H1 (cell line): Measurements from ENCODE around the gene LMX1A. TPM values are rescaled to one million over a fixed set of nuclear protein-coding genes. Genes with fewer than 3 reads are reported as not detected.

ENCODE experiments used
- CTCF ChIA-PET: fragments of 300-600 bp; sonication (Branson Sonifier 250); formaldehyde crosslinking; loops from one replicate; lab custom pipeline; 2021; ENCODE audit not compliant: partially characterized antibody; lab: Charles Lee
- POLR2A ChIA-PET: fragments of 300-600 bp; sonication (Branson Sonifier 250); formaldehyde crosslinking; loops from one replicate; lab custom pipeline; 2021; ENCODE audit warnings: inconsistent platforms; ENCODE audit not compliant: partially characterized antibody; lab: Charles Lee
- DNase-seq, 2 experiments: peaks; one replicate each; pipeline versions ENCODE4 v3.0.0 to v3.0.0-alpha.2; 2010 to 2022; ENCODE audit warnings: low spot score in 2 of 2, low read depth in 1 of 2, mixed read lengths in 1 of 2
- FAIRE-seq: peaks from 2 replicates; lab custom pipeline; 2011; peaks lifted over from hg19 to GRCh38; lab: Jason Lieb, UNC
- H2AFZ ChIP-seq: 2 replicates; pipeline ENCODE4 v1.8.1; 2012; ENCODE audit warnings: low read length, inconsistent platforms
- H2AK5ac ChIP-seq: 2 replicates; pipeline ENCODE4 v1.6.1; 2013; ENCODE audit warnings: low read depth, low read length
- H2BK120ac ChIP-seq: replicated peaks from 2 replicates; pipeline ENCODE3; 2013; ENCODE audit warnings: low read depth, low read length, inconsistent platforms
- H2BK12ac ChIP-seq: 2 replicates; pipeline ENCODE4 v1.6.1; 2013; ENCODE audit warnings: low read depth, low read length
- H2BK15ac ChIP-seq: 2 replicates; pipeline ENCODE4 v1.6.1; 2013; ENCODE audit warnings: low read length
- H2BK20ac ChIP-seq: 2 replicates; pipeline ENCODE4 v1.6.1; 2013; ENCODE audit warnings: low read length
- H2BK5ac ChIP-seq: 2 replicates; pipeline ENCODE4 v1.6.1; 2013; ENCODE audit warnings: low read depth, low read length
- H3K14ac ChIP-seq: 2 replicates; pipeline ENCODE4 v1.6.1; 2013; ENCODE audit warnings: inconsistent platforms; ENCODE audit not compliant: insufficient read length
- H3K18ac ChIP-seq: 2 replicates; pipeline ENCODE4 v1.6.1; 2013; ENCODE audit warnings: low read length; ENCODE audit errors: extremely low read depth
- H3K23ac ChIP-seq: 2 replicates; pipeline ENCODE4 v1.6.1; 2013; ENCODE audit warnings: inconsistent platforms; ENCODE audit not compliant: insufficient read length
- H3K23me2 ChIP-seq: 2 replicates; pipeline ENCODE4 v1.6.1; 2013; ENCODE audit warnings: low read depth, low read length
- H3K27ac ChIP-seq: 2 replicates; pipeline ENCODE4 v1.6.1; 2011; ENCODE audit warnings: low read depth, low read length, inconsistent platforms
- H3K27me3 ChIP-seq, 4 experiments: replicated peaks in 1 of 4; 1 replicate in 1 of 4; 2 replicates in 3 of 4; pipeline versions ENCODE4 v1.6.1 to v1.8.1; 2011 to 2013; ENCODE audit warnings: low read length in 3 of 4, mild to moderate bottlenecking in 3 of 4, inconsistent platforms in 2 of 4, mixed read lengths in 2 of 4, moderate library complexity in 1 of 4; ENCODE audit not compliant: control insufficient read depth in 3 of 4, insufficient read depth in 3 of 4; ENCODE audit errors: extremely low read depth in 1 of 4
- H3K36me3 ChIP-seq, 4 experiments: 2 replicates each; pipeline versions ENCODE4 v1.6.1 to v1.8.1; 2011 to 2013; ENCODE audit warnings: mild to moderate bottlenecking in 4 of 4, low read length in 3 of 4, moderate library complexity in 2 of 4, control low read depth in 1 of 4, inconsistent platforms in 1 of 4; ENCODE audit not compliant: insufficient read depth in 4 of 4, control insufficient read depth in 2 of 4
- H3K4ac ChIP-seq: replicated peaks from 2 replicates; pipeline ENCODE3; 2013; ENCODE audit warnings: low read length, low read depth, mixed read lengths, inconsistent platforms; ENCODE audit not compliant: insufficient read length
- H3K4me1 ChIP-seq, 4 experiments: replicated peaks in 1 of 4; 1 replicate in 1 of 4; 2 replicates in 3 of 4; pipeline versions ENCODE4 v1.6.1 to v1.8.1; 2011 to 2013; ENCODE audit warnings: low read length in 3 of 4, inconsistent platforms in 2 of 4, mixed read lengths in 1 of 4; ENCODE audit not compliant: insufficient read depth in 4 of 4, control insufficient read depth in 3 of 4
- H3K4me2 ChIP-seq, 2 experiments: 2 replicates each; pipeline versions ENCODE4 v1.6.1 to v1.8.1; 2011 to 2013; ENCODE audit warnings: low read depth in 2 of 2, low read length in 2 of 2, control low read depth in 1 of 2, inconsistent platforms in 1 of 2, mild to moderate bottlenecking in 1 of 2; ENCODE audit not compliant: insufficient read depth in 1 of 2
- H3K4me3 ChIP-seq, 4 experiments: fragments of 200-600, 300-600 bp in 1 of 4; sonication (generic), shearing (Covaris generic), sonication (Bioruptor Twin) in 1 of 4; 2 replicates each; pipeline versions ENCODE4 v1.5.1 to v1.8.1; 2011 to 2016; ENCODE audit warnings: low read length in 4 of 4, low read depth in 3 of 4, control low read depth in 2 of 4, inconsistent platforms in 2 of 4, mild to moderate bottlenecking in 2 of 4, mixed read lengths in 1 of 4, moderate library complexity in 1 of 4; ENCODE audit not compliant: insufficient read depth in 2 of 4; ENCODE audit errors: extremely low read depth in 1 of 4
- H3K56ac ChIP-seq: replicated peaks from 2 replicates; pipeline ENCODE3; 2013; ENCODE audit warnings: low read depth, mild to moderate bottlenecking, mixed read lengths, low read length, inconsistent platforms; ENCODE audit not compliant: insufficient read length
- H3K79me1 ChIP-seq: 2 replicates; pipeline ENCODE4 v1.6.1; 2013; ENCODE audit warnings: low read depth, low read length, control low read depth
- H3K79me2 ChIP-seq, 2 experiments: 2 replicates each; pipeline versions ENCODE4 v1.6.1 to v1.8.1; 2012 to 2013; ENCODE audit warnings: low read length in 2 of 2, mild to moderate bottlenecking in 2 of 2, inconsistent platforms in 1 of 2; ENCODE audit not compliant: insufficient read depth in 2 of 2, control insufficient read depth in 1 of 2
- H3K9ac ChIP-seq, 4 experiments: replicated peaks in 1 of 4; 1 replicate in 1 of 4; 2 replicates in 3 of 4; pipeline versions ENCODE4 v1.6.1 to v1.8.1; 2011 to 2013; ENCODE audit warnings: low read depth in 3 of 4, low read length in 3 of 4, control low read depth in 2 of 4, mild to moderate bottlenecking in 2 of 4, moderate library complexity in 2 of 4, inconsistent platforms in 1 of 4; ENCODE audit errors: extremely low read depth in 1 of 4
- H3K9me3 ChIP-seq, 2 experiments: 2 replicates each; pipeline versions ENCODE4 v1.6.1 to v1.8.1; 2012 to 2013; ENCODE audit warnings: mild to moderate bottlenecking in 2 of 2, moderate library complexity in 2 of 2, control low read depth in 1 of 2, inconsistent platforms in 1 of 2, low read depth in 1 of 2, low read length in 1 of 2, mixed read lengths in 1 of 2; ENCODE audit not compliant: insufficient read depth in 2 of 2
- H4K20me1 ChIP-seq, 2 experiments: replicated peaks in 1 of 2; 2 replicates each; pipeline versions ENCODE3 to v1.8.1; 2011 to 2013; ENCODE audit warnings: inconsistent platforms in 2 of 2, low read length in 2 of 2, mild to moderate bottlenecking in 1 of 2; ENCODE audit not compliant: insufficient read depth in 2 of 2, control insufficient read depth in 1 of 2
- H4K5ac ChIP-seq: 2 replicates; pipeline ENCODE4 v1.6.1; 2013; ENCODE audit warnings: low read length, low read depth, mixed read lengths, inconsistent platforms; ENCODE audit not compliant: insufficient read length
- H4K8ac ChIP-seq: 2 replicates; pipeline ENCODE4 v1.8.0; 2013; ENCODE audit warnings: mild to moderate bottlenecking, moderate library complexity, low read length, inconsistent platforms; ENCODE audit not compliant: insufficient read depth; ENCODE audit errors: extremely low read depth
- H4K91ac ChIP-seq: replicated peaks from 2 replicates; pipeline ENCODE3; 2013; ENCODE audit warnings: low read length, mixed read lengths, inconsistent platforms; ENCODE audit not compliant: insufficient read length
- CREB1 ChIP-seq: IDR thresholded peaks from 2 replicates; pipeline ENCODE4 v1.6.1; 2012; ENCODE audit warnings: inconsistent platforms
- KDM5A ChIP-seq: fragments of 200-600 bp; IDR thresholded peaks from 2 replicates; pipeline ENCODE4 v1.7.1; 2012; ENCODE audit warnings: mild to moderate bottlenecking, low read length, inconsistent platforms, mixed read lengths
- WGBS, 2 experiments: shearing (Covaris generic) in 1 of 2; methylation state at CpG; one replicate each; pipeline versions ENCODE4 v1.1.6 to v1.1.7; 2013 to 2015; ENCODE audit warnings: low lambda C conversion rate in 2 of 2, mixed read lengths in 2 of 2, inconsistent platforms in 1 of 2, low coverage in 1 of 2, missing lambda C conversion rate in 1 of 2; ENCODE audit not compliant: insufficient replicate concordance in 2 of 2, insufficient coverage in 1 of 2, insufficient read length in 1 of 2; ENCODE audit errors: extremely low coverage in 1 of 2, missing lambda C conversion rate in 1 of 2; 5-methylcytosine and 5-hydroxymethylcytosine counted together
- polyA plus RNA-seq, 7 experiments: library from polyadenylated mRNA; depleted of rRNA in 3 of 7; stranded (reverse) in 5 of 7; unstranded in 2 of 7; fragments of >200 nt in 5 of 7; fragments of 200-250 nt in 2 of 7; gene quantifications; 1 replicate in 5 of 7; 2 replicates in 1 of 7; 4 replicates in 1 of 7; pipeline versions ENCODE4 v1.2.1 to v1.2.3, GENCODE V29; 2011 to 2013; ENCODE audit warnings: missing spikeins in 2 of 7, mixed read lengths in 2 of 7
- total RNA-seq: library from RNA; stranded (reverse); fragmentation: NEBNext Ultra II Directional; extraction: Animal tissue kit (Norgen Biotek cat#: 25700); gene quantifications from 2 replicates; pipeline ENCODE4 v1.2.1, GENCODE V29; 2021
- TF ChIP-seq, protein P1 (sequence below): IDR thresholded peaks from 2 replicates; pipeline ENCODE4 v1.6.1; 2012; ENCODE audit warnings: inconsistent platforms

The LMX1A gene
- total and polyA plus RNA-seq, 2 of the 8 experiments (the other 6 are each of a cell fraction or from before 2014, with no cell fraction given), result not detected

DNA sequence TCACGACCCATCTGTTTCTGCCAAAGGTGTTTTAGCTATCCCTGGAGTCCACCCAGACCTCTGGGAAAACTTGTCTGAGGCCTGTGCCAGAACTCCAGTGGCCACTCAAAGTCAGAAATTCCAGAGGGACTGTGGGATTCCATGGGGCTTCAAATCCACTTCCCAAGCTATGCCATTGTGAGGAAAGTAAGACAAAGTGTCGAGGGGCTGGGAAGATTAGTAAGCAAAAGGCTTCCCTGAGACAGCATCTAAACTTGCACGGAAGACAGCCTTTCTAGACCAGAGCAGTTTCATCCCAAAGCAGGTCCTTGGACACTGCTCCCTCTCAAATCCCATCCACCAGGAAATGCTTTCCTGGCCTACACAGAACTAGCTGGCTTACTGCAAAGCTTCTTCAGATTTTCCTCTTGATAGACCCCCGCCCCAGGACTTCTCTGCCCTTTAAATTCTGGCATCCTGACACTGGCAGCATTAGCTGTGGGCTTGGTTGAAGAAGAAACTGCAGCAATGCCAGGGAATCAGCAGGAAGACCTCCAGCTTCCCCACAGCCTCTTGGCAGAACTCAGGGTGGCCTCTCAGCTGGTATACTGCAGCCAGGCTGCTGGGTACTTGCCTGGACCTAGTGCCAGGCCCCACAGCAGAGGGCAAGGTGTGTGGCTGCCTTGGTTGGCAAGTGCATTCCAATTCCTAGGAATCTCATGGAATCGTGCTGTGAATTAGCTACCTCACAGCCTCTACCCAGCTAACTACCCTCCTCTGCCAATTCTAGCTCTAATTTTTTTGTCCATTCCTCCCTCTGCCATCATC lies 27.3 kb upstream of the LMX1A start:
- H3K27ac ChIP-seq, result no peak overlapping the region
- H2BK12ac ChIP-seq, result no peak overlapping the region
- no peak overlapping the region for H3K4me2 ChIP-seq
- H4K8ac ChIP-seq, result no peak overlapping the region
- no peak overlapping the region for H4K91ac ChIP-seq
- DNase-seq, result no peak
- peaks cover 0 to 2% (median under 1%) of the 10 kb centered on the region in 4 experiments; a peak in 2 of 7 replicates for H3K4me1 ChIP-seq
- no peak overlapping the region for H3K4me3 ChIP-seq
- no peak for FAIRE-seq
- no peak overlapping the region; the same call in 1 of the 2 replicates for H2BK5ac ChIP-seq
- no peak overlapping the region for H3K56ac ChIP-seq
- H3K23ac ChIP-seq, result no peak overlapping the region
- H2AFZ ChIP-seq, result no peak overlapping the region
- no peaks in the 10 kb centered on the region for H3K23me2 ChIP-seq
- no peak overlapping the region for H3K9ac ChIP-seq
- H3K79me1 ChIP-seq, result no peaks in the 10 kb centered on the region
- H2BK120ac ChIP-seq, result no peak overlapping the region
- POLR2A ChIA-PET, result interaction anchor here (0.8 kb wide), 1 partner anchor 141 kb away, joined by 3 read pairs; no protein-coding TSS in a partner anchor
- no peak overlapping the region for H2AK5ac ChIP-seq
- no peak overlapping the region for H2BK15ac ChIP-seq
- H3K4ac ChIP-seq, result no peak overlapping the region
- CTCF ChIA-PET, result interaction anchor here (0.6 to 4.9 kb wide), 8 partner anchors 10 to 218 kb away, joined by 3 to 41 read pairs (median 4); no protein-coding TSS in a partner anchor
- H4K5ac ChIP-seq, result no peak overlapping the region
- H3K18ac ChIP-seq, result no peak overlapping the region
- no peaks in the 10 kb centered on the region for H3K9me3 ChIP-seq
- no peak for TF ChIP-seq CREB1
- no peak for TF ChIP-seq KDM5A
- TF ChIP-seq, protein P1, sequence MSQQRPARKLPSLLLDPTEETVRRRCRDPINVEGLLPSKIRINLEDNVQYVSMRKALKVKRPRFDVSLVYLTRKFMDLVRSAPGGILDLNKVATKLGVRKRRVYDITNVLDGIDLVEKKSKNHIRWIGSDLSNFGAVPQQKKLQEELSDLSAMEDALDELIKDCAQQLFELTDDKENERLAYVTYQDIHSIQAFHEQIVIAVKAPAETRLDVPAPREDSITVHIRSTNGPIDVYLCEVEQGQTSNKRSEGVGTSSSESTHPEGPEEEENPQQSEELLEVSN, result no peak
- H4K20me1 ChIP-seq, result no peaks in the 10 kb centered on the region
- no peak overlapping the region for H2BK20ac ChIP-seq
- H3K36me3 ChIP-seq, result no peaks in the 10 kb centered on the region
- H3K27me3 ChIP-seq, result no peaks in the 10 kb centered on the region
- 69% methylated on average over 5 of the region's 5 CpGs; no CpG with 5 or more reads in 1 of the 2 experiments for whole genome bisulfite sequencing, 2 experiments
- no peak overlapping the region for H3K14ac ChIP-seq
- H3K79me2 ChIP-seq, result no peaks in the 10 kb centered on the region
